GM12892 (cell line): ENCODE results near the gene STAG3.
"Not testable (repeated sequence)": the region's sequence is repeated elsewhere in the genome, so short reads cannot be mapped to it uniquely, and the experiment has no call there.

Experiments
- DNase-seq: peaks from one replicate; pipeline ENCODE4 v3.0.0; 2011; ENCODE audit not compliant: insufficient read length
- FAIRE-seq: peaks from 2 replicates; lab custom pipeline; 2011; peaks lifted over from hg19 to GRCh38; lab: Jason Lieb, UNC
- POLR2A ChIP-seq: IDR thresholded peaks from 2 replicates; pipeline ENCODE4 v1.6.1; 2011; ENCODE audit warnings: low read depth, low read length, control low read depth
- POLR2AphosphoS5 ChIP-seq: IDR thresholded peaks from 2 replicates; pipeline ENCODE4 v1.6.1; 2011; ENCODE audit warnings: low read depth, low read length, control low read depth
- TAF1 ChIP-seq: IDR thresholded peaks from 2 replicates; pipeline ENCODE4 v1.6.1; 2011; ENCODE audit warnings: low read depth, mild to moderate bottlenecking, control low read depth, low read length, borderline replicate concordance

Gene STAG3

DNA sequence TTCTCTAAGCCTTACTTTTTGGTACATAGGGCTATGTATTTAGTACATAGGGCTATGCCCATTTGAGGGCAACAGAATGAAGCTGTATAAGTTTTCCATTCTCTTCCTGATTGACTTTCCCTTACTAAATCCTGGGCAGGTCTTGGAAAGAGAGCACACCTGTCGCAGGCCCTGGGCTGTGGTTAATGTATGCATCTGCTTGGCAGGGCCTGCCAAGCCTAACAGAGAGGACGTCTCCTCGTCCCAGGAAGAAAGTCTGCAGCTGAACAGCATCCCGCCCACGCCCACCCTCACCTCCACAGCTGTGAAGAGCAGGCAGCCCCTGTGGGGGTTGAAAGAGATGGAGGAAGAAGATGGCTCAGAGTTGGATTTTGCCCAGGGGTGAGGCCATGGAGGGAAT is 33.1 kb downstream of the STAG3 start:
- no peak for FAIRE-seq
- no peak for DNase-seq
- no peak for TF ChIP-seq TAF1
- no peak for TF ChIP-seq POLR2AphosphoS5
- no peak for TF ChIP-seq POLR2A

DNA sequence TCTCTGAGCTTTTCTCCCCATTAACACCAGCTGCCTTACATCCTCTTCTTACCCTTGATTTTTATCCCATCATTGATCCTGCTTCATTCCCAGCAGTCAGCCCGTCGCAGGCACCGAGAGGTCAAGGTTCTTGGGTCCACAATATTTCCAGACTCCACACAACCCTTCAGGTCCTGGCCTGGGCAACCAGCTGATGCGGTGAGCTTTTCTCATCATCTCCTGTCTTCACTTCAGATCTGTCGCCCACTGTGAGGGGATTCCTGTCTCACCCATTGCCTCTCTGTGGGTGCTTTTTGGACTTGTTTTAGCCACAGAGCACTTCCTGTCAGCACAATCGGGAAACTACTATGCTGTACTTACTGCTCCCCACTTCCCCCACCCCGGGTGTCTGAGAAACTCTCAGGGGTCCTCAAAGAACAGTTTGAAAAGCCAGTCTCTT is 33.6 kb downstream of the STAG3 start:
- DNase-seq (peak; percentile 44), FAIRE-seq (peak; percentile 88)
- TF ChIP-seq POLR2A = 0 out of 2 replicates have a peak, but pooled peaks have one; percentile 22
- TF ChIP-seq POLR2AphosphoS5 = no peak
- peak; percentile 79; the same call in 1 of the 2 replicates for TF ChIP-seq TAF1

GRCh38 chr7:100212631-100213286 is 35.0 kb downstream of the STAG3 start:
- TF ChIP-seq TAF1 (no peak), POLR2A (no peak), POLR2AphosphoS5 (no peak)
- no peak for DNase-seq
- no peak for FAIRE-seq

- TF ChIP-seq POLR2AphosphoS5 (no peak), POLR2A (no peak), TAF1 (no peak)
- DNase-seq (no peak), FAIRE-seq (no peak)
These were observed 36.0 kb downstream of the STAG3 start for GRCh38 chr7:100213672-100214071.

- peak; percentile 68 for FAIRE-seq
- DNase-seq = not testable (repeated sequence)
These were observed 36.6 kb downstream of the STAG3 start for GRCh38 chr7:100214356-100214755.

DNA sequence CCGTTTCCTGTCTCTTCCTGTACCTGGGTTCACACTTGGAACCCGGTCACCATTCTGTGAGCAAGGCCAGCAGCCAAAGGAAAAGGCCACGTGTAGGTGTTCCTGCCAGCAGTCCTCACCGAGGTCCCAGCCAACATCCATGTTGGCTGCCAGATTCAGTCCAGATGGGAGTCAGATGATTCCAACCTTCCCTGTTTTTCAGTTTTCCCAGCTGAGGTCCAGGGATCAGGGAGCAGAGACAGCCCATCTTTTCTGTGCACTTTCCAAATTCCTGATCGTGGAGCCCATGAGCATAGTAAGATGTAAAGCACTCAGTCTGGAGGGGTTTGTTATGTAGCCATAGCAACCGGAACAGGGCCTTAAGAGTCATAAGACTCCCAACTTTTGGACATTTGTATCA is 38.2 kb downstream of the STAG3 start:
- no peak for DNase-seq
- no peak for TF ChIP-seq TAF1
- no peak for TF ChIP-seq POLR2AphosphoS5
- no peak for TF ChIP-seq POLR2A
- no peak for FAIRE-seq

DNA sequence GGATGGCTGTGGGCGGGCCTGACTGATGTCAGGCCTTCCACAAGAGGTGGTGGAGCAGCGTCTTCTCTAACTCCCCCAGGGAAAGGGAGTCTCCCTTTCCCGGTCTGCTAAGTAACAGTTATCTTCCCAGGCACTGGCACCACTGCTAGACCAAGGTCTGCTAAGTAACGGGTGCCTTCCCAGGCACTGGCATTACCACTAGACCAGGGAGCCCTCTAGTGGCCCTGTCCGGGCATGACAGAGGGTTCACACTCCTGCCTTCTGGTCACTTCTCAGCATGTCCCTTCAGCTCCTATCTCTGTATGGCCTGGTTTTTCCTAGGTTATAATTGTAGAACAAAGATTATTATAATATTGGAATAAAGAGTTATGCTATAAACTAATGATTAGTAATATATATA is 40.2 kb downstream of the STAG3 start:
- FAIRE-seq, DNase-seq: not testable (repeated sequence)

- DNase-seq (no peak), FAIRE-seq (no peak)
- TF ChIP-seq TAF1 = no peak
- no peak for TF ChIP-seq POLR2A
- TF ChIP-seq POLR2AphosphoS5 = no peak
These were observed 41.6 kb downstream of the STAG3 start for GRCh38 chr7:100219271-100219737.

DNA sequence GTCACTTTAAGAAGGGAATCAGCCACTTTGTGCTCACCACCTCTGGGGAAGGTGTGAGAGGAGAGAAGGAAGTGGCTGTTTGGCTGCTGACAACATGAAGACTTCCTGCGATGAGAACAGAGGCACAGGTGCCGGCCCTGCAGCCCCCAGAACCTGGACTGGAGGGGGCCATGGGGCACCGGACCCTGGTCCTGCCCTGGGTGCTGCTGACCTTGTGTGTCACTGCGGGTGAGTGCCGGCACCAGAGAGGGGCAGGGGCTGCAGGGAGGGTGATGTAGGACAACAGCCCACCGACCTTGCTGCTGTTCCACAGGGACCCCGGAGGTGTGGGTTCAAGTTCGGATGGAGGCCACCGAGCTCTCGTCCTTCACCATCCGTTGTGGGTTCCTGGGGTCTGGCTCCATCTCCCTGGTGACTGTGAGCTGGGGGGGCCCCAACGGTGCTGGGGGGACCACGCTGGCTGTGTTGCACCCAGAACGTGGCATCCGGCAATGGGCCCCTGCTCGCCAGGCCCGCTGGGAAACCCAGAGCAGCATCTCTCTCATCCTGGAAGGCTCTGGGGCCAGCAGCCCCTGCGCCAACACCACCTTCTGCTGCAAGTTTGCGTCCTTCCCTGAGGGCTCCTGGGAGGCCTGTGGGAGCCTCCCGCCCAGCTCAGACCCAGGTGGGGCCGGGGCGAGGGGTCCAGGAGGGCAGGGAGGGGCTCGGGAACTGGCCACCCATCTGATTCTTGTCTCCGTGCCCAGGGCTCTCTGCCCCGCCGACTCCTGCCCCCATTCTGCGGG is 42.3 kb downstream of the STAG3 start, which contains the start of gene PVRIG:
PVRIG (plus strand) TSS at position 149 of the 785 bp plus-strand sequence; CDS start at position 171, 22 bp downstream.
- not testable (repeated sequence) for FAIRE-seq, DNase-seq
- TF ChIP-seq POLR2A = peak; percentile 15; the same call in 1 of the 2 replicates

- no peak for TF ChIP-seq POLR2A
- TF ChIP-seq POLR2AphosphoS5 = peak; percentile 27; the same call in 1 of the 2 replicates
- DNase-seq = no peak
- FAIRE-seq = no peak
These were observed 43.0 kb downstream of the STAG3 start for GRCh38 chr7:100220586-100221230.

- DNase-seq (peak; percentile 60), FAIRE-seq (peak; percentile 88)
- TF ChIP-seq POLR2AphosphoS5 = peak; percentile 84
- TF ChIP-seq POLR2A = peak; percentile 90
- TF ChIP-seq TAF1 = peak; percentile 77
These were observed 43.6 kb downstream of the STAG3 start for GRCh38 chr7:100221231-100221718.
